HG03442 (cell line): ENCODE measurements around the gene FARP1.

Source experiments
- ATAC-seq: cut with Tn5 transposase; IDR thresholded peaks from one replicate; pipeline ENCODE4 v1.9.1; 2021; ENCODE audit warnings: mild to moderate bottlenecking, moderate library complexity; ENCODE audit not compliant: unreplicated experiment

Gene FARP1

DNA sequence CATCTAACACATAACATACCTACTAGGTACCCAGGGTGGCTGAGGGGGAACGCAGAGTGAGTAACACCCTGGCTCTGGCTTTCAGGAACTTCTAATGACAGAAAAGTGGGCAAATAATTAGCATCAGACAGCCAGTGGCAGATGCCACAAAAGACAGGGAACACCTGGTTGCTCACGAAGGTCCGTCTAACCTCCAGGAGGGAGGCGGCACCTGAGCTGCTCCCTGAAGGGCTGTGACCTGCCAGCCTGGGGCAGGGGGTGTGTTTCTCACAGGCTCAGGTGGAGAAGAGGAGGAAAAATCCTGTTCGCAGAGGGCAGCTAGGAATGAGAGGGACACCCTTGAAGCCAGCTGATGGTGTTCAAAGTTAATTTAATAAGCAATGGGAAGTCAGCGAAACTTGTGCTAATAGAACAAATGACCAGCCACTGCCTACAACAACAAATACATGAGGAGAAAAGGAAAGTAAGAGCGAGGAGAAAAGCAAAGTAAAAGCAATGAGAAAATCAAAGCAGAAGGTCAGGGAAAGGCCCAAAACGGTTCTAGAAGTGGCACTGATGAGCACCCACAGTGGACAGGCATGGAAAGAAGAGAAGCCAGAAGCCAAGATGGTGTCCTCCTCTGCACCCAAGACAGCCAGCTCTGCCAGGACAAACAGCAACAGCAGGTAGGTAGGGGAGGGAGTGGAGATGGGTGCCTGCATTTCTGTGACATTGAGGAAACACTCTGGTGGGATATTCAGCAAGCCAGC, 346.7 kb downstream of the FARP1 start:
- ATAC-seq = no peak

DNA sequence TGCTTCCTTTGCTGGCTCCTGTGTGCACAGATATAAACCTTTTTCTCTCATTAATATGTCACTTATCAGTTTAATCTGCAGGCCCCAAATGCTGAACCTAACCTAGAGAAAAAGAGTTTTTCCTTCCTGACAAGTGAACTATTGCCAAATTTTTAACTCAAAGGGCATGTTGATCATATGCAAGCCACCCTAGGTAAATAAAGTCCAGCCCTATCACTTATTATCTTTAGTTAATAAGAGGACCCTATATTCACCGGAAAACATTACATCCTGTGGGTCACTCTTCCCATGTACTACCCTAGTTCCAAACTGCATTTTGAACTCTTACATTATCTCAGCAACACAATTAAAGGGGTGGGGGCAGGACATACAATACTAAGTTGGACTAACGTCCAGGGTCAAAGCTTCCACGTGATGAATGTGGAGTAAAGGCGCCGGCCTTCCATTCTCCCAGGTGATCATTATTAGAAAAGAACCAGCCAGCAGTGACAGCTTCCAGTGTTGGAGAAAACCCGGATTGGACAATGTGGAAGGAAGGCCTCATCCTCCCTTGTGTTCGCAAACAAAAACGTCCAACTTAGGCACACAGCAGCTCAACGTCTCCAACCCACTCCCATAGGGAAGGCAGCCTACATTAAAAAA, 347.4 kb downstream of the FARP1 start:
- ATAC-seq = no peak

GRCh38 chr13:98490866-98491265, 348.0 kb downstream of the FARP1 start:
- no peak for ATAC-seq

- ATAC-seq = no peak
Observed at GRCh38 chr13:98492335-98493041, 349.6 kb downstream of the FARP1 start.

- ATAC-seq = no peak
Observed at GRCh38 chr13:98493042-98493712, 350.3 kb downstream of the FARP1 start.

DNA sequence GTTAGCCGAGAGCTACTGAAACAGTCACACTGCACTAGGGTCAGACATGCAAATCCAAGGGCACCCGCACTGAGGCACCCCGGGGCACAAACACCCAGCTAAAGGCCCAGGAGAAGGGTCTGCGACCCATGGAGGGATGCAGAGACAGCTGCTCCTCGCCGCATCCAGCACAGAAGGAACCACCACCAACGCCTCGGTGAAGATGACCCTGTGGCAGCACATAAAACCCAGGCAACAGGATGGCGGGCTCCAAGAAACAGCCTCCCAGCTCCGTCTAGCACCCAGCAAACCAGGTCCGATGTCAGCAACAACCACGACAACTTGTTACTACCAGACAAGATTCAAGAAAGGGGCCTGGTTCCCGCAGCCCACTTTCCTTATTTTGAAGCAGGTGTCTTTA, 351.9 kb downstream of the FARP1 start:
- no peak for ATAC-seq

DNA sequence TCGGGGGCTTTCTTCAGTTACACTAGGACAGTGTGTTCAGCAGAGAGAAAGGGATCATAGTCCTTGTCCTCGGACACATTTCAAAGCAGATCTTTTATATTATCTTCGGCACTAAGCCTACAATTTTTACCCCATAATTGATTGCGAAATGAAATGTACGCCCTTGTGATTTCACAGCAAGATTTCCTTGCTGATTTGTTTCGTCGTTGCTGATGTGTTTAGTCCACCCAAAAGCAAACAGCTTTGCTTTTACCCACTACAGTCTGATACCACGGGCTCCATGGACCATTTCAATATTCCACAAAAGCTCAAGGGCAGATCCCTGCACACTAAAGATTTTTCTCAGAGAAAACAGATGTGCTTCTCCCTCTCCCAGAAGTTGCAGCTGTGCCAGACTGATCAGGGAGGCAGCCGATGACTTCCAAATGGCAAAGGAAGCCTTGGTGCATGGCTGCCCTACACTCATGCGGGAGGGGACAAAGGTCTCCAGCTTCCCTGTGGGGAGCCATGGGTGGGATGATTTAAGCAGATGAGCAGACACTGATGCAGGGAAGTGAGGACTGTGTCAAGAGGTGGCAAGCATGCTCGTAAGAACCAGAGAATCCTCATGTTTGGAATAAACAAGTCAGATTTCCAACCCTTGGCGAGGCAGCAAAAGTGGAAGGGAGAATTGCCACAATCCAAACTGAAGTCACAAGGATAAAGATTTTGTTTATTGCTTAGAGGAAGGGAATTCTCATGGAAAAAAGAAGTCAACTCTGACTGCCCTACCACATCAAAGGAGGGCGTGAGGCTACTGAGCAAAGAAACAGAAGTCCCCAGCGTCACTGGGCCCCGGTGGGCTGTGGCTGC, 353.0 kb downstream of the FARP1 start:
- no peak for ATAC-seq

DNA sequence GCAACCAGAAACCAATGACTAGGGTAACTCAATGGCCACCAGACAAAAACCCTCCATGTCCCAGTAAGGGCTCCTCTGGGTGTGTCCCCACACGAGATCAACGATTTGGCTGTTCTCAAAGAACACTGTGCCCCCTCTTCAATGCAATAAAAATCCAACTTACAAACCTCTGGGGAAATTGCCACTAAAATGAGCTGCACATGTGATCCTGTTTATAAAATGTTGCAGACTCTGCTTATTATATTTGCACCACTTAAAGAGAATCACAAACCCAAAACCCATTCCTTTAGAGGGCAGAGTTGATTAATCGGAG, 353.5 kb downstream of the FARP1 start:
- ATAC-seq = no peak

DNA sequence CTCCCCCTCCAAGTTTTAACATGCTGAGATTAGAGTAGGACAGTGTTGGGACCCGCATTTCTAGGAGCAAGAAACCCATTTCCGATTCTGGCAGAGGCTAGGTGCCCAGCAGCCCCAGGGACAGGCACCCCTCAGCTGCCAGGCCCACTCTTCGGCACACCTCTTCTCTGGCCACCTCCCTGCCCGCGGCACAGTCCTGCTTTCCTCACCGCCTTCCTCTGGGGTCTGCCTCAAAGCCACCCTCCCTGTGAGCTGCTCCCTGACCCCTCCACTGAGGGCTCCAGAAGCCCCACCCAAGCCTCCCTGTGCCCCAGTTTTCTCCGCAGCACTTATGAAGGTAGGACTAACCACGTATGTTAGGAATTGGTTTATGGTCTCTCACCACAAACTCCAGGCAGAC, 354.1 kb downstream of the FARP1 start:
- ATAC-seq = no peak

- ATAC-seq = peak; percentile 78
Observed at GRCh38 chr13:98500963-98501421, 358.1 kb downstream of the FARP1 start.

DNA sequence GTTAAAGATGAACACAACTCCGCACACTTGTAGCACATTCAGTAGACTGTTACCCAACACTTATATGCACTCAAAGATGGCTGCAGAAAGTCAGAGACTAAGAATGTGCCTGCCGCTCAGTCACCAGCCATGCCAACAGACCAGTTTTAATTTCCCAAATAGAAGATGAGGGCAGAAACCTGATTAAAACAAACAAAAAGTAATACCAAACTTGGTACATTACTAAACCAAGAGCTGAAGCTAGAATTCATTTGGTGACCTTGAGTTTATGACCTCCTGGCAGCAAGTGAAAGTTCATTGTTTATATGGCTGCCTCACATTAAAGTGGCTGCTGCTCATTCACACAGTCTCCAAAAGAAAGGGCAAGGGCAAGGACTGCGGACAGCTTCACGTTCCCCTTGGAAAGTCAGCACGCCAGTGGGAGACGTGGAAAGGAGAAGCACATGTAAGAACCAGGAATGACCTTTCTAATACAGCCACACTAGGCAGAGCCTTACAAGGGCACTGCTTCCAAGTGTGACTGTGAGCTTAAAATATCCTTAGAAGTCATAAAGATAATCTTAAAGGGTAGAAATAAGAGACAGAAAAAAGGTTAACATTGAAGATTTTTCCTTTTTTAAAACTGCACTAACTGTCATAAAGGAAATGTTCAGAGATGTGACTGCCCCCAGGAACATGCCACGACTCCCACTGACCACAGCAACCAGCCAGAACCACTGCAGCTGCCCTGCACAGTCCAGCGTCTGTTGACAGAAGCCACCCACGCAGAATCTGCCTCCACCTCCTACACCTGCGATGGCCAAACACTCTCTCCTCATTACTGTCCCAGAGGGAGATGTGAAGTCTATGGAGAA, 360.5 kb downstream of the FARP1 start:
- no peak for ATAC-seq

- ATAC-seq = no peak
Observed at GRCh38 chr13:98504029-98504351, 361.1 kb downstream of the FARP1 start.

GRCh38 chr13:98504371-98504963, 361.6 kb downstream of the FARP1 start:
- ATAC-seq = peak; percentile 51
